OCI-LY7 (cell line): ENCODE data around the gene VPS72.

Experiments
- EZH2phosphoT487 ChIP-seq: fragments of 200-600 bp; sonication (generic); IDR thresholded peaks from 2 replicates; pipeline ENCODE4 v1.6.1; 2018; ENCODE audit warnings: low read depth, borderline replicate concordance, mild to moderate bottlenecking, mixed run types, antibody characterized with exemption, low read length, moderate library complexity, mixed read lengths
- TF ChIP-seq, protein P1 (sequence below): fragments of 200-600 bp; sonication (generic); conservative IDR thresholded peaks from 2 replicates; pipeline ENCODE4 v1.5.1; 2014; ENCODE audit warnings: mild to moderate bottlenecking, antibody characterized with exemption, low read length, moderate library complexity, mixed read lengths

DNA sequence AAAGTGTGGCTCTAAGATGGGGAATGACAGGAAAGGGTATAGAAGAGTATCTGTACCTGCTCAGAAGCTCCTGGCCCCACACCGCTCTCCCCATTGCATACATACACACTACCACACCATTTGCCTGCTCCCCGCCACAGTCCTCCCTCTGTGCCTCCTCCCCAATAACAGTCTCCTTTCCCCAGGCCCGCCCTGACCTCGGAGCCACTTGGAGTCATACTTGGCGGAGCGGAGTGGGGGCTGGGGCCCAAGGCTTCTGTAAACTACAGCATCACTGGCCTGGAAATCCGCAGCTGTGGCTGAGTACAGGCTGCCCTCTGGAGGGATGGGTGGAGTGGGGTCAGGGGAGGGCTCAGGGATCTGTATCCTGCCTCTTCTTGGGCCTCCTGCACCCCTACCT is 52.2 kb downstream of the VPS72 start:
- TF ChIP-seq, protein P1, sequence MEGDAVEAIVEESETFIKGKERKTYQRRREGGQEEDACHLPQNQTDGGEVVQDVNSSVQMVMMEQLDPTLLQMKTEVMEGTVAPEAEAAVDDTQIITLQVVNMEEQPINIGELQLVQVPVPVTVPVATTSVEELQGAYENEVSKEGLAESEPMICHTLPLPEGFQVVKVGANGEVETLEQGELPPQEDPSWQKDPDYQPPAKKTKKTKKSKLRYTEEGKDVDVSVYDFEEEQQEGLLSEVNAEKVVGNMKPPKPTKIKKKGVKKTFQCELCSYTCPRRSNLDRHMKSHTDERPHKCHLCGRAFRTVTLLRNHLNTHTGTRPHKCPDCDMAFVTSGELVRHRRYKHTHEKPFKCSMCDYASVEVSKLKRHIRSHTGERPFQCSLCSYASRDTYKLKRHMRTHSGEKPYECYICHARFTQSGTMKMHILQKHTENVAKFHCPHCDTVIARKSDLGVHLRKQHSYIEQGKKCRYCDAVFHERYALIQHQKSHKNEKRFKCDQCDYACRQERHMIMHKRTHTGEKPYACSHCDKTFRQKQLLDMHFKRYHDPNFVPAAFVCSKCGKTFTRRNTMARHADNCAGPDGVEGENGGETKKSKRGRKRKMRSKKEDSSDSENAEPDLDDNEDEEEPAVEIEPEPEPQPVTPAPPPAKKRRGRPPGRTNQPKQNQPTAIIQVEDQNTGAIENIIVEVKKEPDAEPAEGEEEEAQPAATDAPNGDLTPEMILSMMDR, result no peak
- TF ChIP-seq EZH2phosphoT487, result no peak
